B cell (primary cell): ENCODE data around the gene ST6GAL2.

Experiments used
- CTCF ChIP-seq: fragments of 200-600 bp; IDR thresholded peaks from one replicate; pipeline ENCODE4 v1.8.0; 2022; ENCODE audit warnings: antibody characterized with exemption, mild to moderate bottlenecking
- EZH2 ChIP-seq: IDR thresholded peaks from 2 replicates; pipeline ENCODE4 v1.6.1; 2012; ENCODE audit warnings: borderline replicate concordance, low read depth, mild to moderate bottlenecking, moderate library complexity, low read length; ENCODE audit not compliant: insufficient read depth, poor library complexity, severe bottlenecking

GRCh38 chr2:106851881-106852501, 34.0 kb downstream of the ST6GAL2 start:
- TF ChIP-seq CTCF, result no peak
- no peak for TF ChIP-seq EZH2
